GM12891 (cell line): ENCODE measurements around the gene IFNG-AS1.

Experiments used
- PAX5 ChIP-seq: IDR thresholded peaks from 2 replicates; pipeline ENCODE4 v1.6.1; 2011; ENCODE audit warnings: low read length, moderate library complexity, mild to moderate bottlenecking; ENCODE audit not compliant: insufficient read depth, severe bottlenecking
- POLR2A ChIP-seq: IDR thresholded peaks from 2 replicates; pipeline ENCODE4 v1.6.1; 2011; ENCODE audit warnings: low read depth, low read length, control low read depth
- POLR2AphosphoS5 ChIP-seq: IDR thresholded peaks from 2 replicates; pipeline ENCODE4 v1.6.1; 2011; ENCODE audit warnings: low read depth, low read length, control low read depth
- POU2F2 ChIP-seq: IDR thresholded peaks from 2 replicates; pipeline ENCODE4 v1.6.1; 2011; ENCODE audit warnings: low read depth, mild to moderate bottlenecking, control low read depth, low read length, moderate library complexity
- SPI1 ChIP-seq: IDR thresholded peaks from 2 replicates; pipeline ENCODE4 v1.6.1; 2011; ENCODE audit warnings: low read depth, low read length, control low read depth
- TAF1 ChIP-seq: IDR thresholded peaks from 2 replicates; pipeline ENCODE4 v1.6.1; 2011; ENCODE audit warnings: low read depth, low read length, control low read depth

DNA sequence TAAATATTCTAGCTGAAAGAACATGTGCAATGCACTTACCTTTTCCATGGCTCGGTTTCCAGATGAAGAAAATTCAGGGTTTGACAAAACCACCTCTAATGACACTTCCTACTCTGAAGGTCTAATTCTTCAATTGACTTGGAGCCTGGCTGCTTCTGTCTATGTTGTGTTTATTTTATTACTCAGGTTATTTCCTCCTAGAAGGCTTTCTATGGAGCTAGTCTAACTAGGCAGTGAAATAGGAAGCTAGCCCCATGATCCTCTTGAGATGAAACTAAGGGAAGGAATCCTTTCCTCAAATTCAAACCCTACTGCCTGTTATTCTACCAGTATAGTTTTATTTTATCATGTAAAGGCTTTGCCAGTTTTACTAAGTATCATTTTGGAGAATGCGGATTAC, 20.9 kb upstream of the IFNG-AS1 start:
- TF ChIP-seq TAF1 (no peak), POLR2A (no peak), POLR2AphosphoS5 (no peak), SPI1 (no peak), POU2F2 (no peak), PAX5 (no peak)
